HCT116 (cell line): ENCODE results near the gene GFOD2. TPM values are rescaled to one million over a fixed set of nuclear protein-coding genes. Genes with fewer than 3 reads are reported as not detected.

Experiments used
- ATAC-seq: fragments of 200-7000 bp; cut with Tn5 transposase; 2 replicates; pipeline ENCODE4 v1.9.1; 2020; ENCODE audit warnings: mild to moderate bottlenecking, moderate library complexity
- BruUV-seq: library from RNA; stranded (reverse); fragments of 400-500 nt; replicated peaks from 2 replicates; lab custom pipeline; 2021; lab: Mats Ljungman, UMichigan
- CTCF ChIA-PET: fragments of 300-600 bp; sonication (Branson Sonifier 250); formaldehyde crosslinking; loops from one replicate; lab custom pipeline; 2021; ENCODE audit warnings: antibody characterized with exemption; lab: Charles Lee
- POLR2A ChIA-PET: fragments of 300-600, 350-600 bp; sonication (Branson Sonifier 250); formaldehyde crosslinking; loops from one replicate; lab custom pipeline; 2021; ENCODE audit warnings: antibody characterized with exemption; lab: Charles Lee
- RAD21 ChIA-PET, 2 experiments: fragments of 300-600 bp; sonication (Branson Sonifier 250); formaldehyde crosslinking; loops; one replicate each; lab custom pipeline; 2023; ENCODE audit warnings: low total read pairs in 2 of 2; ENCODE audit not compliant: uncharacterized antibody in 2 of 2, unreplicated experiment in 2 of 2, low non-redundant PET in 1 of 2; lab: Charles Lee
- DNase-seq: peaks from one replicate; pipeline ENCODE4 v3.0.0-alpha.2; 2010; ENCODE audit warnings: low read depth, low spot score
- H2AFZ ChIP-seq: fragments of 200-600 bp; shearing (Covaris generic), sonication (generic); 2 replicates; pipeline ENCODE4 v1.6.1; 2017; ENCODE audit warnings: low read depth, mixed run types, mixed read lengths, antibody characterized with exemption, low read length; ENCODE audit not compliant: poor library complexity, severe bottlenecking
- H3K27ac ChIP-seq: 2 replicates; pipeline ENCODE4 v1.5.1; 2012; ENCODE audit warnings: low read depth, low read length
- H3K27me3 ChIP-seq: fragments of 200-600 bp; sonication (generic); 2 replicates; pipeline ENCODE4 v1.6.1; 2016; ENCODE audit warnings: mixed run types, low read length, mixed read lengths; ENCODE audit not compliant: insufficient read depth
- H3K36me3 ChIP-seq, 2 experiments: fragments of 200-500 bp in 1 of 2; fragments of 200-600 bp in 1 of 2; sonication (Bioruptor generic) in 1 of 2; sonication (generic) in 1 of 2; 2 replicates each; pipeline versions ENCODE4 v1.5.1 to v1.6.1; 2014 to 2016; ENCODE audit warnings: low read length in 2 of 2, inconsistent platforms in 1 of 2, mixed read lengths in 1 of 2, mixed run types in 1 of 2; ENCODE audit not compliant: insufficient read depth in 2 of 2, control insufficient read depth in 1 of 2
- H3K4me1 ChIP-seq, 2 experiments: fragments of 200-600 bp in 1 of 2; sonication (generic) in 1 of 2; 2 replicates each; pipeline versions ENCODE4 v1.5.1 to v1.6.1; 2012 to 2017; ENCODE audit warnings: low read length in 2 of 2, inconsistent platforms in 1 of 2, mild to moderate bottlenecking in 1 of 2, mixed read lengths in 1 of 2, mixed run types in 1 of 2, moderate library complexity in 1 of 2; ENCODE audit not compliant: insufficient read depth in 2 of 2, control insufficient read depth in 1 of 2
- H3K4me2 ChIP-seq: fragments of 200-600 bp; sonication (generic); 2 replicates; pipeline ENCODE4 v1.6.1; 2017; ENCODE audit warnings: mixed run types, low read length, mixed read lengths
- H3K4me3 ChIP-seq, 2 experiments: fragments of 200-600 bp in 1 of 2; sonication (generic) in 1 of 2; replicated peaks in 1 of 2; 2 replicates each; pipeline ENCODE4 v1.5.1; 2011 to 2016; ENCODE audit warnings: low read length in 2 of 2, control low read depth in 1 of 2, low read depth in 1 of 2, mild to moderate bottlenecking in 1 of 2, mixed read lengths in 1 of 2, mixed run types in 1 of 2
- H3K79me2 ChIP-seq: fragments of 200-600 bp; sonication (generic); 2 replicates; pipeline ENCODE4 v1.6.1; 2017; ENCODE audit warnings: mild to moderate bottlenecking, mixed run types, low read length, moderate library complexity, mixed read lengths; ENCODE audit not compliant: insufficient read depth
- H3K9ac ChIP-seq: fragments of 200-600 bp; sonication (generic); 2 replicates; pipeline ENCODE4 v1.6.1; 2016; ENCODE audit warnings: low read length, mixed read lengths
- H3K9me2 ChIP-seq: fragments of 200-600 bp; sonication (generic), shearing (Covaris generic); 2 replicates; pipeline ENCODE4 v1.6.1; 2017; ENCODE audit warnings: mixed run types, mild to moderate bottlenecking, moderate library complexity; ENCODE audit not compliant: insufficient read depth
- H3K9me3 ChIP-seq, 2 experiments: fragments of 200-500 bp in 1 of 2; fragments of 200-600 bp in 1 of 2; sonication (Bioruptor generic) in 1 of 2; sonication (generic) in 1 of 2; 2 replicates each; pipeline ENCODE4 v1.6.1; 2014 to 2017; ENCODE audit warnings: low read length in 2 of 2, mixed read lengths in 2 of 2, inconsistent platforms in 1 of 2, low read depth in 1 of 2, mild to moderate bottlenecking in 1 of 2, mixed run types in 1 of 2, moderate library complexity in 1 of 2; ENCODE audit not compliant: control insufficient read depth in 1 of 2, insufficient read depth in 1 of 2
- H4K20me1 ChIP-seq: fragments of 200-600 bp; sonication (generic), shearing (Covaris generic); 2 replicates; pipeline ENCODE4 v1.6.1; 2017; ENCODE audit warnings: mixed run types, mild to moderate bottlenecking, moderate library complexity; ENCODE audit not compliant: insufficient read depth
- CBX3 ChIP-seq: IDR thresholded peaks from 2 replicates; pipeline ENCODE4 v1.6.1; 2012; ENCODE audit warnings: low read depth
- CTCF ChIP-seq, 3 experiments: fragments of 200-600 bp in 1 of 3; sonication (generic) in 1 of 3; IDR thresholded peaks in 2 of 3; conservative IDR thresholded peaks in 1 of 3; 2 replicates each; pipeline ENCODE4 v1.5.1; 2012 to 2017; ENCODE audit warnings: low read depth in 2 of 3, low read length in 2 of 3, antibody characterized with exemption in 1 of 3, borderline replicate concordance in 1 of 3, control low read depth in 1 of 3, mild to moderate bottlenecking in 1 of 3, mixed read lengths in 1 of 3, mixed run types in 1 of 3, moderate library complexity in 1 of 3; ENCODE audit not compliant: insufficient read depth in 1 of 3
- EGR1 ChIP-seq: IDR thresholded peaks from 2 replicates; pipeline ENCODE4 v1.6.1; 2012; ENCODE audit warnings: low read depth
- EZH2phosphoT487 ChIP-seq: fragments of 200-600 bp; IDR thresholded peaks from 2 replicates; pipeline ENCODE4 v1.6.1; 2018; ENCODE audit warnings: antibody characterized with exemption, borderline replicate concordance
- SIN3A ChIP-seq: IDR thresholded peaks from 2 replicates; pipeline ENCODE4 v1.6.1; 2012; ENCODE audit warnings: low read depth
- intact Hi-C: fragments of 100-400 bp; cut with micrococcal nuclease; formaldehyde crosslinking; loops from 2 replicates; pipeline ENCODE4 v1.10.0; 2022
- total RNA-seq: library from RNA; stranded (reverse); gene quantifications from one replicate; pipeline ENCODE4 v1.2.1, GENCODE V29; 2021; ENCODE audit not compliant: unreplicated experiment
- TF ChIP-seq, protein P1 (sequence below): IDR thresholded peaks from 2 replicates; pipeline ENCODE4 v1.6.1; 2012

The GFOD2 gene
- total RNA-seq, 1 experiment from 2014 or later, result 17.4 TPM

GRCh38 chr16:67672306-67672705, 46.8 kb downstream of the GFOD2 start:
- intact Hi-C loops, result loop anchor here (1.0 to 5.0 kb wide), 4 partner anchors 135 to 370 kb away; partner anchors contain the start of genes RANBP10 and TSNAXIP1
- TF ChIP-seq EGR1 (no peak), CTCF (IDR thresholded peaks at IDR 0.05 in 2 of 3, conservative IDR thresholded peaks at IDR 0.05 in 1 of 3; ENCODE audit: borderline replicate concordance in 1 of 3, insufficient read depth in 1 of 3, low read depth in 2 of 3, low read length in 2 of 3) (no peak)
- TF ChIP-seq, protein P1, sequence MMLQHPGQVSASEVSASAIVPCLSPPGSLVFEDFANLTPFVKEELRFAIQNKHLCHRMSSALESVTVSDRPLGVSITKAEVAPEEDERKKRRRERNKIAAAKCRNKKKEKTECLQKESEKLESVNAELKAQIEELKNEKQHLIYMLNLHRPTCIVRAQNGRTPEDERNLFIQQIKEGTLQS, result no peak
- H3K27me3 ChIP-seq, result no peaks in the 10 kb centered on the region
- RAD21 ChIA-PET, result interaction anchor here in 1 of 2 experiments (1.3 kb wide), 1 partner anchor 134 kb away, joined by 3 read pairs; the partner anchor contains the start of genes RANBP10 and TSNAXIP1
- H3K27ac ChIP-seq, result no peak overlapping the region
- no peaks in the 10 kb centered on the region for H3K9me3 ChIP-seq
- H3K4me3 ChIP-seq, result no peak overlapping the region
- ATAC-seq, result peak; percentile 9; the same call in 1 of the 2 replicates
- H3K4me2 ChIP-seq, result peak overlapping the region; percentile 23; the same call in 1 of the 2 replicates
- no peak overlapping the region for H3K9ac ChIP-seq
- H3K9me2 ChIP-seq, result no peaks in the 10 kb centered on the region
- BruUV-seq, result no TSS peak
- H3K4me1 ChIP-seq, result peaks cover 4 to 17% of the 10 kb centered on the region in 2 experiments; a peak in 3 of 4 replicates
- no peak overlapping the region for H2AFZ ChIP-seq
- DNase-seq, result no peak
- H4K20me1 ChIP-seq, result no peaks in the 10 kb centered on the region
- POLR2A ChIA-PET, result no interaction called here
- CTCF ChIA-PET, result interaction anchor here (0.7 to 5.0 kb wide), 19 partner anchors 9 to 369 kb away, joined by 3 to 21 read pairs (median 4); partner anchors contain the start of genes ACD, GFOD2, NRN1L and PARD6A
- H3K36me3 ChIP-seq, result no peaks in the 10 kb centered on the region
- no peaks in the 10 kb centered on the region for H3K79me2 ChIP-seq

DNA sequence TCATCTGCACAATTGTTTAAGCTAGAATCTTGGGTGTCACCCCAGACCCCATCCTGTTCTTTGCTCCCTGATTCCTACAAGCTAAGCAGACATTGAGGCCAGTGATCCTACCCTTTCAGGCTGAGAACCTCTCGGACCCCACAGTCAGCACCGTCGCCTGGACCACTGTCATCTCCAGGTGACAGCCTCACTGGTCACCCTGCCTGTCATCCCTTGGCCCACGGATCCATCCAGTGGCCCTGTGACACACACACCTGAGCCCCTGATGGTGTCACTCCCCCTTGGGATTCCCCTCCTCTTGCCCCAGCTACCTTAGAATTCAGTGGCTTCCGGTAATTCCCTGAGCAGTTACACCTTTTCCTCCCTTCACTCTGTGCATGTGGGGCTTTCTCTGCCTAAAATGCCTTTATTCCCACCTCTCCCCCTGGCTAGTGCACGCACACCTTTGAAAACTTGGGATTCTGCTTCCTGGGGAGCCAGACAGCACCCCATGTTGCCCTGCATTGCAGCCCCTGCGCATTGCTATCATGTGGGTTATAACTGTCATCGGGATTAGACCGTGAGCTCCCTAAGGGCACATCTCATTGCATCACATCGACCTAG, 49.5 kb downstream of the GFOD2 start:
- BruUV-seq, result no TSS peak
- Histone ChIP-seq H3K9me3 (no peaks in the 10 kb centered on the region), H3K9me2 (no peaks in the 10 kb centered on the region), H4K20me1 (no peaks in the 10 kb centered on the region), H3K27me3 (no peaks in the 10 kb centered on the region), H3K27ac (no peak overlapping the region), H3K4me3 (no peak overlapping the region), H3K36me3 (no peaks in the 10 kb centered on the region), H3K4me1 (peaks cover 6 to 35% of the 10 kb centered on the region in 2 experiments; a peak in 3 of 4 replicates), H3K79me2 (peaks cover 5% of the 10 kb centered on the region; the same call in 1 of the 2 replicates), H2AFZ (no peak overlapping the region), H3K4me2 (no peak overlapping the region), H3K9ac (no peak overlapping the region)
- DNase-seq (no peak), ATAC-seq (no peak)
- CTCF ChIA-PET, result interaction anchor here (1.8 to 5.0 kb wide), 2 partner anchors 122 to 148 kb away, joined by 9 to 21 read pairs; no protein-coding TSS in a partner anchor
- intact Hi-C loops, result loop anchor here (5.0 to 10.0 kb wide), 3 partner anchors 138 to 715 kb away; partner anchors contain the start of genes RANBP10 and TSNAXIP1
- POLR2A ChIA-PET, result no interaction called here
- RAD21 ChIA-PET, result no interaction called here
- TF ChIP-seq SIN3A, result no peak
- TF ChIP-seq CBX3, result no peak
- no peak for TF ChIP-seq EZH2phosphoT487
